OCI-LY7 (cell line): ENCODE results near the gene DENND6B. TPM values are rescaled to one million over a fixed set of nuclear protein-coding genes. Genes with fewer than 3 reads are reported as not detected.

ENCODE experiments used
- BruUV-seq: library from RNA; stranded (reverse); fragments of 400-500 nt; replicated peaks from 2 replicates; lab custom pipeline; 2021; lab: Mats Ljungman, UMichigan
- CTCF ChIA-PET: fragments of 300-600 bp; sonication (Branson Sonifier 250); formaldehyde crosslinking; loops from one replicate; lab custom pipeline; 2022; ENCODE audit warnings: antibody characterized with exemption; ENCODE audit not compliant: unreplicated experiment; lab: Charles Lee
- POLR2A ChIA-PET: fragments of 300-600 bp; sonication (Branson Sonifier 250); formaldehyde crosslinking; loops from one replicate; lab custom pipeline; 2022; ENCODE audit warnings: antibody characterized with exemption; lab: Charles Lee
- DNase-seq: peaks from one replicate; pipeline ENCODE4 v3.0.0-alpha.2; 2015; ENCODE audit warnings: low spot score
- H2AFZ ChIP-seq: fragments of 200-600 bp; sonication (generic), shearing (Covaris generic); 2 replicates; pipeline ENCODE4 v1.6.1; 2014; ENCODE audit warnings: mild to moderate bottlenecking, antibody characterized with exemption, low read length, moderate library complexity
- H3K27ac ChIP-seq: fragments of 200-600 bp; sonication (generic); 2 replicates; pipeline ENCODE4 v1.5.1; 2014; ENCODE audit warnings: mixed run types, low read depth, mild to moderate bottlenecking, moderate library complexity, low read length, inconsistent platforms; ENCODE audit not compliant: poor library complexity, severe bottlenecking
- H3K36me3 ChIP-seq: fragments of 200-600 bp; sonication (generic); 2 replicates; pipeline ENCODE4 v1.6.1; 2014; ENCODE audit warnings: mild to moderate bottlenecking, antibody characterized with exemption, low read length, moderate library complexity, mixed read lengths; ENCODE audit not compliant: insufficient read depth
- H3K4me1 ChIP-seq: fragments of 200-600 bp; sonication (generic); 2 replicates; pipeline ENCODE4 v1.5.1; 2014; ENCODE audit warnings: mild to moderate bottlenecking, low read length; ENCODE audit not compliant: insufficient read depth, poor library complexity, severe bottlenecking
- H3K4me2 ChIP-seq: fragments of 200-600 bp; sonication (generic); 2 replicates; pipeline ENCODE4 v1.6.1; 2014; ENCODE audit warnings: mild to moderate bottlenecking, low read length
- H3K4me3 ChIP-seq: fragments of 200-600 bp; sonication (generic); 2 replicates; pipeline ENCODE4 v1.5.1; 2014; ENCODE audit warnings: mild to moderate bottlenecking, low read depth, low read length; ENCODE audit not compliant: poor library complexity, severe bottlenecking
- H3K79me2 ChIP-seq: fragments of 200-600 bp; sonication (generic); 2 replicates; pipeline ENCODE4 v1.6.1; 2016; ENCODE audit warnings: low read depth, mild to moderate bottlenecking, low read length, moderate library complexity, mixed read lengths; ENCODE audit not compliant: insufficient read depth
- H3K9me2 ChIP-seq: fragments of 200-600 bp; sonication (generic); 2 replicates; pipeline ENCODE4 v1.6.1; 2016; ENCODE audit warnings: mild to moderate bottlenecking, low read length, mixed read lengths; ENCODE audit not compliant: insufficient read depth
- H3K9me3 ChIP-seq: fragments of 200-600 bp; sonication (generic); 2 replicates; pipeline ENCODE4 v1.6.1; 2014; ENCODE audit warnings: mild to moderate bottlenecking, mixed run types, low read length, mixed read lengths
- H4K20me1 ChIP-seq: fragments of 200-600 bp; sonication (generic); 2 replicates; pipeline ENCODE4 v1.6.1; 2014; ENCODE audit warnings: mild to moderate bottlenecking, antibody characterized with exemption, low read length, moderate library complexity, mixed read lengths; ENCODE audit not compliant: insufficient read depth
- EZH2phosphoT487 ChIP-seq: fragments of 200-600 bp; sonication (generic); IDR thresholded peaks from 2 replicates; pipeline ENCODE4 v1.6.1; 2018; ENCODE audit warnings: low read depth, borderline replicate concordance, mild to moderate bottlenecking, mixed run types, antibody characterized with exemption, low read length, moderate library complexity, mixed read lengths
- intact Hi-C: fragments of 100-400 bp; cut with micrococcal nuclease; formaldehyde crosslinking; loops from one replicate; pipeline ENCODE4 v1.10.0; 2022; ENCODE audit not compliant: unreplicated experiment
- total RNA-seq, 2 experiments: library from RNA; depleted of rRNA in 1 of 2; stranded (reverse); fragments of >200 nt in 1 of 2; shearing (Covaris generic) in 1 of 2; gene quantifications; 2 replicates each; pipeline ENCODE4 v1.2.3, GENCODE V29; 2014 to 2022
- TF ChIP-seq, protein P1 (sequence below): fragments of 200-600 bp; sonication (generic); conservative IDR thresholded peaks from 2 replicates; pipeline ENCODE4 v1.5.1; 2014; ENCODE audit warnings: mild to moderate bottlenecking, antibody characterized with exemption, low read length, moderate library complexity, mixed read lengths

DENND6B gene
- total RNA-seq, 2 experiments from 2014 or later: 31.6 to 45.0 TPM

- ChIA-PET CTCF (interaction anchor here (0.5 kb wide), 1 partner anchor 247 kb away, joined by 3 read pairs; the partner anchor contains the start of genes LMF2 and NCAPH2), POLR2A (interaction anchor here (0.6 kb wide), 1 partner anchor 10 kb away, joined by 3 read pairs; no protein-coding TSS in a partner anchor)
- H3K36me3 ChIP-seq: peaks cover 27% of the 10 kb centered on the region; the same call in 1 of the 2 replicates
- H3K9me2 ChIP-seq: no peaks in the 10 kb centered on the region
- peaks cover 25% of the 10 kb centered on the region for H3K4me1 ChIP-seq
- no peak for TF ChIP-seq EZH2phosphoT487
- TF ChIP-seq, protein P1, sequence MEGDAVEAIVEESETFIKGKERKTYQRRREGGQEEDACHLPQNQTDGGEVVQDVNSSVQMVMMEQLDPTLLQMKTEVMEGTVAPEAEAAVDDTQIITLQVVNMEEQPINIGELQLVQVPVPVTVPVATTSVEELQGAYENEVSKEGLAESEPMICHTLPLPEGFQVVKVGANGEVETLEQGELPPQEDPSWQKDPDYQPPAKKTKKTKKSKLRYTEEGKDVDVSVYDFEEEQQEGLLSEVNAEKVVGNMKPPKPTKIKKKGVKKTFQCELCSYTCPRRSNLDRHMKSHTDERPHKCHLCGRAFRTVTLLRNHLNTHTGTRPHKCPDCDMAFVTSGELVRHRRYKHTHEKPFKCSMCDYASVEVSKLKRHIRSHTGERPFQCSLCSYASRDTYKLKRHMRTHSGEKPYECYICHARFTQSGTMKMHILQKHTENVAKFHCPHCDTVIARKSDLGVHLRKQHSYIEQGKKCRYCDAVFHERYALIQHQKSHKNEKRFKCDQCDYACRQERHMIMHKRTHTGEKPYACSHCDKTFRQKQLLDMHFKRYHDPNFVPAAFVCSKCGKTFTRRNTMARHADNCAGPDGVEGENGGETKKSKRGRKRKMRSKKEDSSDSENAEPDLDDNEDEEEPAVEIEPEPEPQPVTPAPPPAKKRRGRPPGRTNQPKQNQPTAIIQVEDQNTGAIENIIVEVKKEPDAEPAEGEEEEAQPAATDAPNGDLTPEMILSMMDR: no peak
- H3K27ac ChIP-seq: peak overlapping the region; percentile 48
- intact Hi-C loops: no loop called here
- peaks cover 15% of the 10 kb centered on the region for H3K79me2 ChIP-seq
- peak overlapping the region; percentile 83 for H3K4me3 ChIP-seq
- H3K4me2 ChIP-seq: peak overlapping the region; percentile 83
- no peak overlapping the region for H2AFZ ChIP-seq
- BruUV-seq: no TSS peak
- DNase-seq: no peak
- H3K9me3 ChIP-seq: no peaks in the 10 kb centered on the region
- no peaks in the 10 kb centered on the region for H4K20me1 ChIP-seq
Observed at GRCh38 chr22:50260434-50260800, 66.4 kb downstream of the DENND6B start.

- DNase-seq: no peak
- Histone ChIP-seq H3K27ac (no peak overlapping the region), H2AFZ (no peak overlapping the region), H3K36me3 (peaks cover 30% of the 10 kb centered on the region; the same call in 1 of the 2 replicates), H4K20me1 (no peaks in the 10 kb centered on the region), H3K79me2 (peaks cover 15% of the 10 kb centered on the region), H3K4me3 (no peak overlapping the region), H3K9me2 (no peaks in the 10 kb centered on the region), H3K4me1 (peaks cover 21% of the 10 kb centered on the region), H3K9me3 (no peaks in the 10 kb centered on the region), H3K4me2 (no peak overlapping the region)
- intact Hi-C loops: no loop called here
- ChIA-PET CTCF (no interaction called here), POLR2A (no interaction called here)
- BruUV-seq: no TSS peak
- TF ChIP-seq EZH2phosphoT487: no peak
- TF ChIP-seq, protein P1: no peak
Observed at GRCh38 chr22:50259302-50259701, 67.5 kb downstream of the DENND6B start.

Other genes with a start within 250 kb of the DENND6B start
- 0.16 TPM in 1 of 2 replicates, not detected in the other for gene MLC1, start 241.6 kb downstream of the DENND6B start, total RNA-seq (2014; rRNA removed; shearing (Covaris generic))
- not detected in 2 replicates for gene MLC1, start 241.6 kb downstream of the DENND6B start, total RNA-seq (2022)
- 0.03 and 0.22 TPM in 2 replicates for gene MOV10L1, start 237.0 kb downstream of the DENND6B start, total RNA-seq (2014; rRNA removed; shearing (Covaris generic))
- 0.66 and 1.1 TPM in 2 replicates for gene MOV10L1, start 237.0 kb downstream of the DENND6B start, total RNA-seq (2022)
- not detected in 2 replicates for gene PANX2, start 156.3 kb downstream of the DENND6B start, total RNA-seq (2014; rRNA removed; shearing (Covaris generic))
- not detected in 2 replicates for gene PANX2, start 156.3 kb downstream of the DENND6B start, total RNA-seq (2022)
- gene TRABD, start 141.1 kb downstream of the DENND6B start, total RNA-seq (2014; rRNA removed; shearing (Covaris generic)): 111 and 126 TPM in 2 replicates
- 119 and 128 TPM in 2 replicates for gene TRABD, start 141.1 kb downstream of the DENND6B start, total RNA-seq (2022)
- gene SELENOO, start 126.0 kb downstream of the DENND6B start, total RNA-seq (2014; rRNA removed; shearing (Covaris generic)): 43.7 and 44.2 TPM in 2 replicates
- 34.0 and 40.2 TPM in 2 replicates for gene SELENOO, start 126.0 kb downstream of the DENND6B start, total RNA-seq (2022)
- gene TUBGCP6, start 82.0 kb downstream of the DENND6B start, total RNA-seq (2014; rRNA removed; shearing (Covaris generic)): 52.8 and 57.7 TPM in 2 replicates
- gene TUBGCP6, start 82.0 kb downstream of the DENND6B start, total RNA-seq (2022): 63.2 and 68.8 TPM in 2 replicates
- gene HDAC10, start 75.7 kb downstream of the DENND6B start, total RNA-seq (2014; rRNA removed; shearing (Covaris generic)): 47.4 and 49.4 TPM in 2 replicates
- gene HDAC10, start 75.7 kb downstream of the DENND6B start, total RNA-seq (2022): 74.6 and 74.9 TPM in 2 replicates
- 90.8 and 93.6 TPM in 2 replicates for gene MAPK12, start 65.3 kb downstream of the DENND6B start, total RNA-seq (2014; rRNA removed; shearing (Covaris generic))
- 84.9 and 90.1 TPM in 2 replicates for gene MAPK12, start 65.3 kb downstream of the DENND6B start, total RNA-seq (2022)
- 12.0 and 13.0 TPM in 2 replicates for gene MAPK11, start 56.6 kb downstream of the DENND6B start, total RNA-seq (2014; rRNA removed; shearing (Covaris generic))
- 18.6 and 19.7 TPM in 2 replicates for gene MAPK11, start 56.6 kb downstream of the DENND6B start, total RNA-seq (2022)
- 10.7 and 13.6 TPM in 2 replicates for gene PLXNB2, start 19.4 kb downstream of the DENND6B start, total RNA-seq (2014; rRNA removed; shearing (Covaris generic))
- 38.9 and 39.2 TPM in 2 replicates for gene PLXNB2, start 19.4 kb downstream of the DENND6B start, total RNA-seq (2022)
- 55.0 and 64.5 TPM in 2 replicates for gene PPP6R2, start 16.3 kb upstream of the DENND6B start, total RNA-seq (2014; rRNA removed; shearing (Covaris generic))
- gene PPP6R2, start 16.3 kb upstream of the DENND6B start, total RNA-seq (2022): 62.3 and 65.8 TPM in 2 replicates
- 134 and 177 TPM in 2 replicates for gene SBF1, start 148.0 kb upstream of the DENND6B start, total RNA-seq (2014; rRNA removed; shearing (Covaris generic))
- gene SBF1, start 148.0 kb upstream of the DENND6B start, total RNA-seq (2022): 160 and 181 TPM in 2 replicates
- gene ADM2, start 154.5 kb upstream of the DENND6B start, total RNA-seq (2014; rRNA removed; shearing (Covaris generic)): 2.7 and 4.3 TPM in 2 replicates
- gene ADM2, start 154.5 kb upstream of the DENND6B start, total RNA-seq (2022): 7.0 and 7.9 TPM in 2 replicates
- gene MIOX, start 159.8 kb upstream of the DENND6B start, total RNA-seq (2014; rRNA removed; shearing (Covaris generic)): not detected in 2 replicates
- 0.53 and 0.74 TPM in 2 replicates for gene MIOX, start 159.8 kb upstream of the DENND6B start, total RNA-seq (2022)
- 37.8 and 50.7 TPM in 2 replicates for gene LMF2, start 180.7 kb upstream of the DENND6B start, total RNA-seq (2014; rRNA removed; shearing (Covaris generic))
- gene LMF2, start 180.7 kb upstream of the DENND6B start, total RNA-seq (2022): 49.2 and 49.8 TPM in 2 replicates
- gene NCAPH2, start 181.2 kb upstream of the DENND6B start, total RNA-seq (2014; rRNA removed; shearing (Covaris generic)): 129 and 151 TPM in 2 replicates
- gene NCAPH2, start 181.2 kb upstream of the DENND6B start, total RNA-seq (2022): 124 and 126 TPM in 2 replicates
- gene SCO2, start 198.6 kb upstream of the DENND6B start, total RNA-seq (2014; rRNA removed; shearing (Covaris generic)): 2.7 and 4.9 TPM in 2 replicates
- gene SCO2, start 198.6 kb upstream of the DENND6B start, total RNA-seq (2022): 3.9 and 4.1 TPM in 2 replicates
- 3.9 and 6.3 TPM in 2 replicates for gene TYMP, start 203.0 kb upstream of the DENND6B start, total RNA-seq (2014; rRNA removed; shearing (Covaris generic))
- gene TYMP, start 203.0 kb upstream of the DENND6B start, total RNA-seq (2022): 3.8 and 4.0 TPM in 2 replicates
- 0.08 and 0.25 TPM in 2 replicates for gene KLHDC7B, start 218.9 kb upstream of the DENND6B start, total RNA-seq (2014; rRNA removed; shearing (Covaris generic))
- gene KLHDC7B, start 218.9 kb upstream of the DENND6B start, total RNA-seq (2022): 0.31 and 0.46 TPM in 2 replicates
- gene SYCE3, start 235.9 kb upstream of the DENND6B start, total RNA-seq (2014; rRNA removed; shearing (Covaris generic)): not detected in 2 replicates
- gene SYCE3, start 235.9 kb upstream of the DENND6B start, total RNA-seq (2022): not detected in 2 replicates